Right renal pelvis (tissue), 4 donors: ENCODE measurements around the gene ARHGAP15. TPM values are rescaled to one million over a fixed set of nuclear protein-coding genes. Genes with fewer than 3 reads are reported as not detected.

Experiments used
- DNase-seq, 4 donors: peaks; one replicate each; pipeline ENCODE4 v3.0.0-alpha.2; 2013; ENCODE audit warnings: low read depth in 4 of 4, low spot score in 3 of 4, missing footprints in 1 of 4
- polyA plus RNA-seq, 4 donors: library from polyadenylated mRNA; unstranded; fragments of 120-200 nt; gene quantifications; one replicate each; pipeline ENCODE4 v1.2.1, GENCODE V29; 2013; ENCODE audit not compliant: insufficient read length in 4 of 4

The ARHGAP15 gene
- polyA plus RNA-seq, 4 donors, result 4.3 to 7.5 (median 6.1) TPM

- DNase-seq, result no peak
These were observed 13.4 kb downstream of the ARHGAP15 start for GRCh38 chr2:143142598-143142997.

- DNase-seq, result no peak
These were observed 15.7 kb downstream of the ARHGAP15 start for GRCh38 chr2:143144813-143145455.

GRCh38 chr2:143146366-143146765 lies 17.1 kb downstream of the ARHGAP15 start:
- no peak for DNase-seq

- DNase-seq, result no peak
These were observed 17.8 kb downstream of the ARHGAP15 start for GRCh38 chr2:143146815-143147530.

GRCh38 chr2:143148011-143148410 lies 18.8 kb downstream of the ARHGAP15 start:
- DNase-seq, result no peak

GRCh38 chr2:143148757-143149156 lies 19.5 kb downstream of the ARHGAP15 start:
- DNase-seq, result no peak

GRCh38 chr2:143150287-143150686 lies 21.1 kb downstream of the ARHGAP15 start:
- DNase-seq, result no peak

- no peak for DNase-seq
These were observed 22.0 kb downstream of the ARHGAP15 start for GRCh38 chr2:143151111-143151752.

- no peak for DNase-seq
These were observed 23.0 kb downstream of the ARHGAP15 start for GRCh38 chr2:143152219-143152618.

- DNase-seq, result no peak
These were observed 23.4 kb downstream of the ARHGAP15 start for GRCh38 chr2:143152637-143153036.

- DNase-seq, result no peak
These were observed 26.4 kb downstream of the ARHGAP15 start for GRCh38 chr2:143155661-143156060.

GRCh38 chr2:143157001-143157400 lies 27.8 kb downstream of the ARHGAP15 start:
- DNase-seq, result no peak

GRCh38 chr2:143157418-143157817 lies 28.2 kb downstream of the ARHGAP15 start:
- DNase-seq, result no peak

- DNase-seq, result no peak
These were observed 28.9 kb downstream of the ARHGAP15 start for GRCh38 chr2:143158098-143158497.

- DNase-seq, result no peak
These were observed 29.6 kb downstream of the ARHGAP15 start for GRCh38 chr2:143158551-143159485.

- DNase-seq, result no peak
These were observed 30.2 kb downstream of the ARHGAP15 start for GRCh38 chr2:143159486-143159840.

GRCh38 chr2:143160732-143161707 lies 31.8 kb downstream of the ARHGAP15 start:
- no peak for DNase-seq

- peak; percentile 12 to 28 (median 22) for DNase-seq
These were observed 33.1 kb downstream of the ARHGAP15 start for GRCh38 chr2:143162123-143162837.

GRCh38 chr2:143162997-143163396 lies 33.8 kb downstream of the ARHGAP15 start:
- no peak for DNase-seq
